H9 (cell line): Measurements from ENCODE around the gene EGLN3. TPM values are rescaled to one million over a fixed set of nuclear protein-coding genes. Genes with fewer than 3 reads are reported as not detected.
"Not testable (repeated sequence)": the region's sequence is repeated elsewhere in the genome, so short reads cannot be mapped to it uniquely, and the experiment has no call there.

ENCODE experiments used
- DNase-seq: peaks from one replicate; pipeline ENCODE4 v3.0.0-alpha.2; 2017
- H2AFZ ChIP-seq: one replicate; pipeline ENCODE4 v1.6.1; 2013; ENCODE audit warnings: mild to moderate bottlenecking, low read length, control low read depth, moderate library complexity
- H2AK5ac ChIP-seq: 2 replicates; pipeline ENCODE4 v1.6.1; 2013; ENCODE audit warnings: low read length, control low read depth, mixed read lengths; ENCODE audit not compliant: insufficient read length
- H2BK120ac ChIP-seq: one replicate; pipeline ENCODE4 v1.6.1; 2013; ENCODE audit warnings: low read depth, mild to moderate bottlenecking, low read length, control low read depth, inconsistent platforms; ENCODE audit not compliant: poor library complexity, severe bottlenecking
- H2BK12ac ChIP-seq: 2 replicates; pipeline ENCODE4 v1.6.1; 2013; ENCODE audit warnings: low read length, control low read depth, mixed read lengths, low read depth; ENCODE audit not compliant: insufficient read length
- H2BK15ac ChIP-seq: 2 replicates; pipeline ENCODE4 v1.6.1; 2013; ENCODE audit warnings: low read depth, low read length, control low read depth
- H2BK20ac ChIP-seq: one replicate; pipeline ENCODE4 v1.6.1; 2013; ENCODE audit warnings: low read depth, mild to moderate bottlenecking, low read length, control low read depth, inconsistent platforms; ENCODE audit not compliant: poor library complexity, severe bottlenecking
- H2BK5ac ChIP-seq: 2 replicates; pipeline ENCODE4 v1.6.1; 2013; ENCODE audit warnings: low read length, control low read depth, mixed read lengths; ENCODE audit not compliant: insufficient read length
- H3K14ac ChIP-seq: 2 replicates; pipeline ENCODE4 v1.6.1; 2013; ENCODE audit warnings: low read length, control low read depth; ENCODE audit not compliant: insufficient read depth
- H3K18ac ChIP-seq: 2 replicates; pipeline ENCODE4 v1.6.1; 2013; ENCODE audit warnings: low read depth, mild to moderate bottlenecking, mixed read lengths, low read length, control low read depth; ENCODE audit not compliant: insufficient read length
- H3K23ac ChIP-seq: 2 replicates; pipeline ENCODE4 v1.6.1; 2013; ENCODE audit warnings: low read length, control low read depth, mixed read lengths, low read depth; ENCODE audit not compliant: insufficient read length
- H3K23me2 ChIP-seq: 2 replicates; pipeline ENCODE4 v1.6.1; 2013; ENCODE audit warnings: low read depth, mild to moderate bottlenecking, mixed read lengths, low read length, control low read depth; ENCODE audit not compliant: insufficient read length, poor library complexity, severe bottlenecking
- H3K27ac ChIP-seq: 2 replicates; pipeline ENCODE4 v1.5.1; 2013; ENCODE audit warnings: low read length, control low read depth, mixed read lengths, low read depth; ENCODE audit not compliant: insufficient read length
- H3K27me3 ChIP-seq: 2 replicates; pipeline ENCODE4 v1.6.1; 2013; ENCODE audit warnings: low read length, control low read depth, inconsistent platforms; ENCODE audit not compliant: insufficient read depth
- H3K4ac ChIP-seq: 2 replicates; pipeline ENCODE4 v1.6.1; 2013; ENCODE audit warnings: low read depth, mild to moderate bottlenecking, control low read depth, inconsistent platforms, low read length, moderate library complexity
- H3K4me1 ChIP-seq: 2 replicates; pipeline ENCODE4 v1.6.1; 2013; ENCODE audit warnings: low read length, control low read depth, inconsistent platforms; ENCODE audit not compliant: insufficient read depth
- H3K4me2 ChIP-seq: 2 replicates; pipeline ENCODE4 v1.6.1; 2013; ENCODE audit warnings: low read length, control low read depth, mixed read lengths; ENCODE audit not compliant: insufficient read length, insufficient read depth
- H3K56ac ChIP-seq: 2 replicates; pipeline ENCODE4 v1.6.1; 2013; ENCODE audit warnings: low read depth, mild to moderate bottlenecking, mixed read lengths, low read length, control low read depth; ENCODE audit not compliant: insufficient read length
- H3K79me1 ChIP-seq: 2 replicates; pipeline ENCODE4 v1.6.1; 2013; ENCODE audit warnings: low read depth, mild to moderate bottlenecking, moderate library complexity, low read length, control low read depth, inconsistent platforms; ENCODE audit not compliant: insufficient read depth, poor library complexity, severe bottlenecking
- H3K79me2 ChIP-seq: 2 replicates; pipeline ENCODE4 v1.6.1; 2013; ENCODE audit warnings: low read length, control low read depth, inconsistent platforms; ENCODE audit not compliant: insufficient read depth
- H3K9ac ChIP-seq: 2 replicates; pipeline ENCODE4 v1.6.1; 2013; ENCODE audit warnings: low read length, control low read depth, mixed read lengths; ENCODE audit not compliant: insufficient read length; ENCODE audit errors: extremely low read depth
- H3K9me3 ChIP-seq: one replicate; pipeline ENCODE4 v1.6.1; 2013; ENCODE audit warnings: low read depth, low read length, inconsistent platforms; ENCODE audit not compliant: control insufficient read depth
- H3T11ph ChIP-seq: one replicate; pipeline ENCODE4 v1.6.1; 2013; ENCODE audit warnings: mild to moderate bottlenecking, low read length, control low read depth, inconsistent platforms
- H4K20me1 ChIP-seq: one replicate; pipeline ENCODE4 v1.6.1; 2013; ENCODE audit not compliant: control insufficient read depth, insufficient read length, insufficient read depth
- H4K5ac ChIP-seq: 2 replicates; pipeline ENCODE4 v1.6.1; 2013; ENCODE audit warnings: low read depth, mild to moderate bottlenecking, mixed read lengths, low read length, control low read depth; ENCODE audit not compliant: insufficient read length
- H4K8ac ChIP-seq: replicated peaks from 2 replicates; pipeline ENCODE4 v1.6.1; 2013; ENCODE audit warnings: low read length, control low read depth, mixed read lengths, low read depth; ENCODE audit not compliant: insufficient read length
- H4K91ac ChIP-seq: 2 replicates; pipeline ENCODE4 v1.6.1; 2013; ENCODE audit warnings: low read depth, mild to moderate bottlenecking, moderate library complexity, mixed read lengths, low read length, control low read depth; ENCODE audit not compliant: insufficient read length
- H3K27ac Mint-ChIP-seq, 3 experiments: 2 replicates in 2 of 3; 3 replicates in 1 of 3; pipeline ENCODE4 v1.8.0; 2020 to 2021; ENCODE audit warnings: mixed read lengths in 3 of 3, mild to moderate bottlenecking in 1 of 3, moderate library complexity in 1 of 3
- H3K27me3 Mint-ChIP-seq: 2 replicates; pipeline ENCODE4 v1.8.0; 2021; ENCODE audit warnings: low read depth, mild to moderate bottlenecking, moderate library complexity, mixed read lengths
- H3K36me3 Mint-ChIP-seq, 3 experiments: 2 replicates in 2 of 3; 3 replicates in 1 of 3; pipeline ENCODE4 v1.8.0; 2020 to 2021; ENCODE audit warnings: low read depth in 3 of 3, mixed read lengths in 3 of 3; ENCODE audit not compliant: insufficient read depth in 1 of 3
- H3K4me1 Mint-ChIP-seq, 2 experiments: 2 replicates each; pipeline ENCODE4 v1.8.0; 2020; ENCODE audit warnings: mixed read lengths in 2 of 2
- H3K4me3 Mint-ChIP-seq, 2 experiments: 2 replicates in 1 of 2; 3 replicates in 1 of 2; pipeline ENCODE4 v1.8.0; 2020 to 2021; ENCODE audit warnings: mild to moderate bottlenecking in 2 of 2, mixed read lengths in 2 of 2, moderate library complexity in 1 of 2
- H3K9me3 Mint-ChIP-seq, 2 experiments: 2 replicates in 1 of 2; 3 replicates in 1 of 2; pipeline ENCODE4 v1.8.0; 2020; ENCODE audit warnings: mild to moderate bottlenecking in 2 of 2, mixed read lengths in 2 of 2, moderate library complexity in 1 of 2
- WGBS: extraction: QIAGEN DNeasy Blood & Tissue Kit; methylation state at CpG from one replicate; pipeline ENCODE4 v1.1.7; 2013; ENCODE audit warnings: missing lambda C conversion rate, low lambda C conversion rate, mixed read lengths; ENCODE audit not compliant: insufficient read length; ENCODE audit errors: extremely low coverage; 5-methylcytosine and 5-hydroxymethylcytosine counted together
- total RNA-seq: library from RNA; stranded (reverse); gene quantifications from 2 replicates; pipeline ENCODE4 v1.2.1, GENCODE V29; 2021
- TF ChIP-seq, protein P1 (sequence below): fragments of 200-600 bp; sonication (generic); conservative IDR thresholded peaks from 3 replicates; pipeline ENCODE4 v1.8.0; 2021; ENCODE audit warnings: antibody characterized with exemption, mild to moderate bottlenecking

Gene EGLN3
- total RNA-seq, 1 experiment from 2014 or later, result 19.8 TPM

GRCh38 chr14:33927944-33928343 lies 22.9 kb downstream of the EGLN3 start:
- no peak overlapping the region for H2AFZ ChIP-seq
- peaks cover 4% of the 10 kb centered on the region; the same call in 1 of the 2 replicates for H3K4me1 ChIP-seq
- no peak overlapping the region for H2BK15ac ChIP-seq
- no peak overlapping the region for H2BK5ac ChIP-seq
- no peaks in the 10 kb centered on the region for H3K27me3 ChIP-seq
- no peak overlapping the region for H2AK5ac ChIP-seq
- no peak overlapping the region for H3K9ac ChIP-seq
- H3K18ac ChIP-seq, result no peak overlapping the region
- H3K27ac ChIP-seq, result no peak overlapping the region
- WGBS, result no CpG with 5 or more reads among the region's 4 CpGs
- no peak overlapping the region for H4K91ac ChIP-seq
- no peak for DNase-seq
- H3K9me3 ChIP-seq, result no peaks in the 10 kb centered on the region
- Mint-ChIP-seq H3K27ac (no peak overlapping the region), H3K4me1 (peaks cover 34 to 36% of the 10 kb centered on the region in 2 experiments), H3K27me3 (no peaks in the 10 kb centered on the region), H3K9me3 (no peaks in the 10 kb centered on the region), H3K4me3 (no peak overlapping the region), H3K36me3 (peaks cover 25 to 66% (median 51%) of the 10 kb centered on the region in 3 experiments)
- H4K8ac ChIP-seq, result no peak overlapping the region
- H3K23ac ChIP-seq, result no peak overlapping the region
- no peak overlapping the region for H2BK120ac ChIP-seq
- no peak overlapping the region for H2BK12ac ChIP-seq
- H3K23me2 ChIP-seq, result no peaks in the 10 kb centered on the region
- H3K4me2 ChIP-seq, result no peak overlapping the region
- no peak overlapping the region for H4K5ac ChIP-seq
- no peaks in the 10 kb centered on the region for H3K79me1 ChIP-seq
- no peaks in the 10 kb centered on the region; the same call in 1 of the 2 replicates for H3K79me2 ChIP-seq
- TF ChIP-seq, protein P1, sequence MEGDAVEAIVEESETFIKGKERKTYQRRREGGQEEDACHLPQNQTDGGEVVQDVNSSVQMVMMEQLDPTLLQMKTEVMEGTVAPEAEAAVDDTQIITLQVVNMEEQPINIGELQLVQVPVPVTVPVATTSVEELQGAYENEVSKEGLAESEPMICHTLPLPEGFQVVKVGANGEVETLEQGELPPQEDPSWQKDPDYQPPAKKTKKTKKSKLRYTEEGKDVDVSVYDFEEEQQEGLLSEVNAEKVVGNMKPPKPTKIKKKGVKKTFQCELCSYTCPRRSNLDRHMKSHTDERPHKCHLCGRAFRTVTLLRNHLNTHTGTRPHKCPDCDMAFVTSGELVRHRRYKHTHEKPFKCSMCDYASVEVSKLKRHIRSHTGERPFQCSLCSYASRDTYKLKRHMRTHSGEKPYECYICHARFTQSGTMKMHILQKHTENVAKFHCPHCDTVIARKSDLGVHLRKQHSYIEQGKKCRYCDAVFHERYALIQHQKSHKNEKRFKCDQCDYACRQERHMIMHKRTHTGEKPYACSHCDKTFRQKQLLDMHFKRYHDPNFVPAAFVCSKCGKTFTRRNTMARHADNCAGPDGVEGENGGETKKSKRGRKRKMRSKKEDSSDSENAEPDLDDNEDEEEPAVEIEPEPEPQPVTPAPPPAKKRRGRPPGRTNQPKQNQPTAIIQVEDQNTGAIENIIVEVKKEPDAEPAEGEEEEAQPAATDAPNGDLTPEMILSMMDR, result no peak
- H4K20me1 ChIP-seq, result no peaks in the 10 kb centered on the region
- H3T11ph ChIP-seq, result no peak overlapping the region
- no peak overlapping the region for H3K4ac ChIP-seq
- no peak overlapping the region for H3K14ac ChIP-seq
- H2BK20ac ChIP-seq, result no peak overlapping the region
- H3K56ac ChIP-seq, result no peak overlapping the region

DNA sequence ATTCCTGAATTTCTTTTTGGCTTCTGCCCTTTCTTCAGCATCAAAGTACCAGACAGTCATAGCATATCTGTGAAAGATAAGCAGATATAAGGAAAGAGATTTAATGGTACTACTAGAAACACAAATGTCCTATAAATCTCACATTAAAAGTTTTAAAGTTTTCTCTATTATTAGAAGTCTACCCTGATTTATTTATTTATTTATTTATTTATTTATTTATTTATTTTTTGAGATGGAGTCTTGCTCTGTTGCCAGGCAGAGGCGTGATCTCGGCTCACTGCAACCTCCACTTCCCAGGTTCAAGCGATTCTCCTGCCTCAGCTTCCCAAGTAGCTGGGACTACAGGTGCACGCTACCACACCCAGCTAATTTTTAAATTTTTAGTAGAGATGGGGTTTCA lies 23.9 kb downstream of the EGLN3 start:
- not testable (repeated sequence) for H3K79me1 ChIP-seq, H3K23me2 ChIP-seq

More for the DNA sequence above, 23.9 kb downstream of the EGLN3 start:
- H3K4ac ChIP-seq, H3K27ac Mint-ChIP-seq, H2BK20ac ChIP-seq, H2AFZ ChIP-seq, DNase-seq, H3K27me3 Mint-ChIP-seq, H3K9me3 Mint-ChIP-seq, H2AK5ac ChIP-seq, H3K79me2 ChIP-seq, H3T11ph ChIP-seq, H3K18ac ChIP-seq, H3K23ac ChIP-seq, H4K20me1 ChIP-seq, H3K27ac ChIP-seq, H3K9ac ChIP-seq, H3K4me1 ChIP-seq, H2BK12ac ChIP-seq, H4K8ac ChIP-seq, H3K4me3 Mint-ChIP-seq, H3K14ac ChIP-seq, H3K56ac ChIP-seq, H2BK5ac ChIP-seq, H2BK15ac ChIP-seq, H3K4me2 ChIP-seq, H4K5ac ChIP-seq, H4K91ac ChIP-seq, H3K27me3 ChIP-seq, H3K9me3 ChIP-seq, H2BK120ac ChIP-seq: not testable (repeated sequence)
- WGBS, result no CpG with 5 or more reads among the region's 4 CpGs
- Mint-ChIP-seq H3K4me1 (peaks cover 33 to 35% of the 10 kb centered on the region in 2 experiments), H3K36me3 (peaks cover 27 to 71% (median 55%) of the 10 kb centered on the region in 3 experiments)
